HG03066 (cell line): ENCODE data around the gene AP5S1.
"Not testable (repeated sequence)": the region's sequence is repeated elsewhere in the genome, so short reads cannot be mapped to it uniquely, and the experiment has no call there.

Experiments used
- ATAC-seq: cut with Tn5 transposase; IDR thresholded peaks from one replicate; pipeline ENCODE4 v1.9.1; 2021; ENCODE audit warnings: low read depth; ENCODE audit not compliant: unreplicated experiment

The AP5S1 gene

GRCh38 chr20:3842348-3842930 lies 22.1 kb downstream of the AP5S1 start:
- no peak for ATAC-seq

GRCh38 chr20:3843490-3843889 lies 23.1 kb downstream of the AP5S1 start:
- no peak for ATAC-seq

GRCh38 chr20:3843990-3844619 lies 23.8 kb downstream of the AP5S1 start:
- ATAC-seq: not testable (repeated sequence)

- ATAC-seq: no peak
Measured at GRCh38 chr20:3846378-3846739, 26.0 kb downstream of the AP5S1 start.

- ATAC-seq: peak; percentile 83
Measured at GRCh38 chr20:3846740-3847428, 26.5 kb downstream of the AP5S1 start, which contains the start of gene MAVS. Gene MAVS, plus strand, starts transcription at chr20:3846834. Its CDS starts 7,791 bp downstream, at chr20:3854625.

GRCh38 chr20:3847429-3847940 lies 27.1 kb downstream of the AP5S1 start:
- no peak for ATAC-seq

GRCh38 chr20:3848565-3848964 lies 28.2 kb downstream of the AP5S1 start:
- ATAC-seq: no peak

- ATAC-seq: no peak
Measured at GRCh38 chr20:3854462-3854871, 34.1 kb downstream of the AP5S1 start.

GRCh38 chr20:3857405-3857804 lies 37.1 kb downstream of the AP5S1 start:
- ATAC-seq: no peak

GRCh38 chr20:3858689-3859088 lies 38.3 kb downstream of the AP5S1 start:
- no peak for ATAC-seq

- no peak for ATAC-seq
Measured at GRCh38 chr20:3861191-3861590, 40.8 kb downstream of the AP5S1 start.

GRCh38 chr20:3862333-3862732 lies 42.0 kb downstream of the AP5S1 start:
- ATAC-seq: no peak

- ATAC-seq: no peak
Measured at GRCh38 chr20:3863317-3863716, 43.0 kb downstream of the AP5S1 start.

- no peak for ATAC-seq
Measured at GRCh38 chr20:3864518-3864917, 44.2 kb downstream of the AP5S1 start.

- ATAC-seq: no peak
Measured at GRCh38 chr20:3865152-3865886, 45.0 kb downstream of the AP5S1 start.

GRCh38 chr20:3865887-3866407 lies 45.6 kb downstream of the AP5S1 start:
- no peak for ATAC-seq

GRCh38 chr20:3866464-3866863 lies 46.1 kb downstream of the AP5S1 start:
- ATAC-seq: no peak

GRCh38 chr20:3867802-3868201 lies 47.5 kb downstream of the AP5S1 start:
- ATAC-seq: no peak

- no peak for ATAC-seq
Measured at GRCh38 chr20:3869839-3870634, 49.7 kb downstream of the AP5S1 start.
